H9 (cell line): ENCODE measurements around the gene XXYLT1. TPM values are rescaled to one million over a fixed set of nuclear protein-coding genes. Genes with fewer than 3 reads are reported as not detected.

ENCODE experiments used
- DNase-seq: peaks from one replicate; pipeline ENCODE4 v3.0.0-alpha.2; 2017
- H2AFZ ChIP-seq: one replicate; pipeline ENCODE4 v1.6.1; 2013; ENCODE audit warnings: mild to moderate bottlenecking, low read length, control low read depth, moderate library complexity
- H2AK5ac ChIP-seq: 2 replicates; pipeline ENCODE4 v1.6.1; 2013; ENCODE audit warnings: low read length, control low read depth, mixed read lengths; ENCODE audit not compliant: insufficient read length
- H2BK120ac ChIP-seq: one replicate; pipeline ENCODE4 v1.6.1; 2013; ENCODE audit warnings: low read depth, mild to moderate bottlenecking, low read length, control low read depth, inconsistent platforms; ENCODE audit not compliant: poor library complexity, severe bottlenecking
- H2BK12ac ChIP-seq: 2 replicates; pipeline ENCODE4 v1.6.1; 2013; ENCODE audit warnings: low read length, control low read depth, mixed read lengths, low read depth; ENCODE audit not compliant: insufficient read length
- H2BK15ac ChIP-seq: 2 replicates; pipeline ENCODE4 v1.6.1; 2013; ENCODE audit warnings: low read depth, low read length, control low read depth
- H2BK20ac ChIP-seq: one replicate; pipeline ENCODE4 v1.6.1; 2013; ENCODE audit warnings: low read depth, mild to moderate bottlenecking, low read length, control low read depth, inconsistent platforms; ENCODE audit not compliant: poor library complexity, severe bottlenecking
- H2BK5ac ChIP-seq: 2 replicates; pipeline ENCODE4 v1.6.1; 2013; ENCODE audit warnings: low read length, control low read depth, mixed read lengths; ENCODE audit not compliant: insufficient read length
- H3K14ac ChIP-seq: 2 replicates; pipeline ENCODE4 v1.6.1; 2013; ENCODE audit warnings: low read length, control low read depth; ENCODE audit not compliant: insufficient read depth
- H3K18ac ChIP-seq: 2 replicates; pipeline ENCODE4 v1.6.1; 2013; ENCODE audit warnings: low read depth, mild to moderate bottlenecking, mixed read lengths, low read length, control low read depth; ENCODE audit not compliant: insufficient read length
- H3K23ac ChIP-seq: 2 replicates; pipeline ENCODE4 v1.6.1; 2013; ENCODE audit warnings: low read length, control low read depth, mixed read lengths, low read depth; ENCODE audit not compliant: insufficient read length
- H3K23me2 ChIP-seq: 2 replicates; pipeline ENCODE4 v1.6.1; 2013; ENCODE audit warnings: low read depth, mild to moderate bottlenecking, mixed read lengths, low read length, control low read depth; ENCODE audit not compliant: insufficient read length, poor library complexity, severe bottlenecking
- H3K27ac ChIP-seq: 2 replicates; pipeline ENCODE4 v1.5.1; 2013; ENCODE audit warnings: low read length, control low read depth, mixed read lengths, low read depth; ENCODE audit not compliant: insufficient read length
- H3K27me3 ChIP-seq: 2 replicates; pipeline ENCODE4 v1.6.1; 2013; ENCODE audit warnings: low read length, control low read depth, inconsistent platforms; ENCODE audit not compliant: insufficient read depth
- H3K4ac ChIP-seq: 2 replicates; pipeline ENCODE4 v1.6.1; 2013; ENCODE audit warnings: low read depth, mild to moderate bottlenecking, control low read depth, inconsistent platforms, low read length, moderate library complexity
- H3K4me1 ChIP-seq: 2 replicates; pipeline ENCODE4 v1.6.1; 2013; ENCODE audit warnings: low read length, control low read depth, inconsistent platforms; ENCODE audit not compliant: insufficient read depth
- H3K4me2 ChIP-seq: 2 replicates; pipeline ENCODE4 v1.6.1; 2013; ENCODE audit warnings: low read length, control low read depth, mixed read lengths; ENCODE audit not compliant: insufficient read length, insufficient read depth
- H3K56ac ChIP-seq: 2 replicates; pipeline ENCODE4 v1.6.1; 2013; ENCODE audit warnings: low read depth, mild to moderate bottlenecking, mixed read lengths, low read length, control low read depth; ENCODE audit not compliant: insufficient read length
- H3K79me1 ChIP-seq: 2 replicates; pipeline ENCODE4 v1.6.1; 2013; ENCODE audit warnings: low read depth, mild to moderate bottlenecking, moderate library complexity, low read length, control low read depth, inconsistent platforms; ENCODE audit not compliant: insufficient read depth, poor library complexity, severe bottlenecking
- H3K79me2 ChIP-seq: 2 replicates; pipeline ENCODE4 v1.6.1; 2013; ENCODE audit warnings: low read length, control low read depth, inconsistent platforms; ENCODE audit not compliant: insufficient read depth
- H3K9ac ChIP-seq: 2 replicates; pipeline ENCODE4 v1.6.1; 2013; ENCODE audit warnings: low read length, control low read depth, mixed read lengths; ENCODE audit not compliant: insufficient read length; ENCODE audit errors: extremely low read depth
- H3K9me3 ChIP-seq: one replicate; pipeline ENCODE4 v1.6.1; 2013; ENCODE audit warnings: low read depth, low read length, inconsistent platforms; ENCODE audit not compliant: control insufficient read depth
- H3T11ph ChIP-seq: one replicate; pipeline ENCODE4 v1.6.1; 2013; ENCODE audit warnings: mild to moderate bottlenecking, low read length, control low read depth, inconsistent platforms
- H4K20me1 ChIP-seq: one replicate; pipeline ENCODE4 v1.6.1; 2013; ENCODE audit not compliant: control insufficient read depth, insufficient read length, insufficient read depth
- H4K5ac ChIP-seq: 2 replicates; pipeline ENCODE4 v1.6.1; 2013; ENCODE audit warnings: low read depth, mild to moderate bottlenecking, mixed read lengths, low read length, control low read depth; ENCODE audit not compliant: insufficient read length
- H4K8ac ChIP-seq: replicated peaks from 2 replicates; pipeline ENCODE4 v1.6.1; 2013; ENCODE audit warnings: low read length, control low read depth, mixed read lengths, low read depth; ENCODE audit not compliant: insufficient read length
- H4K91ac ChIP-seq: 2 replicates; pipeline ENCODE4 v1.6.1; 2013; ENCODE audit warnings: low read depth, mild to moderate bottlenecking, moderate library complexity, mixed read lengths, low read length, control low read depth; ENCODE audit not compliant: insufficient read length
- H3K27ac Mint-ChIP-seq, 3 experiments: 2 replicates in 2 of 3; 3 replicates in 1 of 3; pipeline ENCODE4 v1.8.0; 2020 to 2021; ENCODE audit warnings: mixed read lengths in 3 of 3, mild to moderate bottlenecking in 1 of 3, moderate library complexity in 1 of 3
- H3K27me3 Mint-ChIP-seq: 2 replicates; pipeline ENCODE4 v1.8.0; 2021; ENCODE audit warnings: low read depth, mild to moderate bottlenecking, moderate library complexity, mixed read lengths
- H3K36me3 Mint-ChIP-seq, 3 experiments: 2 replicates in 2 of 3; 3 replicates in 1 of 3; pipeline ENCODE4 v1.8.0; 2020 to 2021; ENCODE audit warnings: low read depth in 3 of 3, mixed read lengths in 3 of 3; ENCODE audit not compliant: insufficient read depth in 1 of 3
- H3K4me1 Mint-ChIP-seq, 2 experiments: 2 replicates each; pipeline ENCODE4 v1.8.0; 2020; ENCODE audit warnings: mixed read lengths in 2 of 2
- H3K4me3 Mint-ChIP-seq, 2 experiments: 2 replicates in 1 of 2; 3 replicates in 1 of 2; pipeline ENCODE4 v1.8.0; 2020 to 2021; ENCODE audit warnings: mild to moderate bottlenecking in 2 of 2, mixed read lengths in 2 of 2, moderate library complexity in 1 of 2
- H3K9me3 Mint-ChIP-seq, 2 experiments: 2 replicates in 1 of 2; 3 replicates in 1 of 2; pipeline ENCODE4 v1.8.0; 2020; ENCODE audit warnings: mild to moderate bottlenecking in 2 of 2, mixed read lengths in 2 of 2, moderate library complexity in 1 of 2
- WGBS: extraction: QIAGEN DNeasy Blood & Tissue Kit; methylation state at CpG from one replicate; pipeline ENCODE4 v1.1.7; 2013; ENCODE audit warnings: missing lambda C conversion rate, low lambda C conversion rate, mixed read lengths; ENCODE audit not compliant: insufficient read length; ENCODE audit errors: extremely low coverage; 5-methylcytosine and 5-hydroxymethylcytosine counted together
- total RNA-seq: library from RNA; stranded (reverse); gene quantifications from 2 replicates; pipeline ENCODE4 v1.2.1, GENCODE V29; 2021
- TF ChIP-seq, protein P1 (sequence below): fragments of 200-600 bp; sonication (generic); conservative IDR thresholded peaks from 3 replicates; pipeline ENCODE4 v1.8.0; 2021; ENCODE audit warnings: antibody characterized with exemption, mild to moderate bottlenecking

Gene XXYLT1
- total RNA-seq, 1 experiment from 2014 or later: 22.7 TPM

DNA sequence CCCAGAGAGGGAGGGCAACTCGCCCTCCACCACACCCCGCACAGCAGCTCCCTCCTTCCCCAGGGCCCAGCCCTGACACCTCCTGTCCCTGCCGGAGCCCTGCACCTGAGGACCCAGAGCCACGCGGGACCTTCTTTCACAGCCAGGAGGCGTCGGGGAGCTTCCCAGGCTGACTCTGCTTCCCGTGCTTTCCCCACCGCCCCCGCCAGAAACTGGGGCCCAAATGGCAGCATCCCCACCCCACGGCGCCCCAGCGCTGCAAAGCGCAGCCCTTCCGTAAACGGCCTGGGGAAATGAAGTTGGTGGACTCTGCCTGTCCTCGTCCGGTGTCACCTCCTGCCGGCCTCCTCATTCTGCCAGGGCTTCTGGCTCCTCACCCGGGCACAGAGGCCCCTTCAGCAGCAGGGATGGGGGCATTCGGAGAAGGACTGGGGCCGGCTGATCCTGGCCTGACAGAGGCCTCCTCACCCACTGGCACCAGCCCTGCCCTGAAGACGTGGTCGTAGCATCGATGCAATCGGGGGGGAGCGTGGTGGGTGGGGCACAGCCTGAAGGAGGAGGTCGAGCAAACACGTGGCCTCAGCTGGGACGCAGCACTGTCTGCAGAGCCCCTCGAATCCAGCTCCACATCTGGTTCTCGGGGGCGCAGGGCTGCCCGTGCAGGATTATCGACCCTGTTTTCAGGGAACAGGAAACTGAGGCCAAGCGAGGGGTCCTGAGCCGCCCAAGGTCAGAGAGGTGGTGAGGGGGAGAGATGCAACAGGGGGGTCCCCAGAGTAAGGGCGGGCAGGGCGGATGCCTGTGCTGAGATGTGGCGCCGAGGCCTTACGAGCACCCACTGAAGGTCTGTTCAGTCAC, 235.4 kb downstream of the XXYLT1 start:
- peak; percentile 76 for DNase-seq
- no peak overlapping the region for H2BK12ac ChIP-seq
- no peak overlapping the region for H2BK20ac ChIP-seq
- H2BK5ac ChIP-seq: no peak overlapping the region
- H3K56ac ChIP-seq: no peak overlapping the region
- H2AK5ac ChIP-seq: no peak overlapping the region
- H3K23me2 ChIP-seq: no peaks in the 10 kb centered on the region
- no peak overlapping the region for H3K23ac ChIP-seq
- H4K91ac ChIP-seq: no peak overlapping the region
- peaks cover 10% of the 10 kb centered on the region for H3K27me3 Mint-ChIP-seq
- TF ChIP-seq, protein P1, sequence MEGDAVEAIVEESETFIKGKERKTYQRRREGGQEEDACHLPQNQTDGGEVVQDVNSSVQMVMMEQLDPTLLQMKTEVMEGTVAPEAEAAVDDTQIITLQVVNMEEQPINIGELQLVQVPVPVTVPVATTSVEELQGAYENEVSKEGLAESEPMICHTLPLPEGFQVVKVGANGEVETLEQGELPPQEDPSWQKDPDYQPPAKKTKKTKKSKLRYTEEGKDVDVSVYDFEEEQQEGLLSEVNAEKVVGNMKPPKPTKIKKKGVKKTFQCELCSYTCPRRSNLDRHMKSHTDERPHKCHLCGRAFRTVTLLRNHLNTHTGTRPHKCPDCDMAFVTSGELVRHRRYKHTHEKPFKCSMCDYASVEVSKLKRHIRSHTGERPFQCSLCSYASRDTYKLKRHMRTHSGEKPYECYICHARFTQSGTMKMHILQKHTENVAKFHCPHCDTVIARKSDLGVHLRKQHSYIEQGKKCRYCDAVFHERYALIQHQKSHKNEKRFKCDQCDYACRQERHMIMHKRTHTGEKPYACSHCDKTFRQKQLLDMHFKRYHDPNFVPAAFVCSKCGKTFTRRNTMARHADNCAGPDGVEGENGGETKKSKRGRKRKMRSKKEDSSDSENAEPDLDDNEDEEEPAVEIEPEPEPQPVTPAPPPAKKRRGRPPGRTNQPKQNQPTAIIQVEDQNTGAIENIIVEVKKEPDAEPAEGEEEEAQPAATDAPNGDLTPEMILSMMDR: peak; percentile 66
- H3K4me3 Mint-ChIP-seq: no peak overlapping the region
- H4K20me1 ChIP-seq: no peaks in the 10 kb centered on the region
- no peak overlapping the region for H3K9ac ChIP-seq
- peaks cover 45 to 63% of the 10 kb centered on the region in 2 experiments for H3K4me1 Mint-ChIP-seq
- no peak overlapping the region for H4K8ac ChIP-seq
- no peak overlapping the region for H3K4ac ChIP-seq
- H3T11ph ChIP-seq: no peak overlapping the region
- H2AFZ ChIP-seq: no peak overlapping the region
- H3K36me3 Mint-ChIP-seq: no peaks in the 10 kb centered on the region
- H3K14ac ChIP-seq: peak overlapping the region; percentile 12; the same call in 1 of the 2 replicates
- no peak overlapping the region for H3K18ac ChIP-seq
- no peaks in the 10 kb centered on the region for H3K79me1 ChIP-seq
- no peak overlapping the region for H2BK120ac ChIP-seq
- H2BK15ac ChIP-seq: no peak overlapping the region
- no peak overlapping the region for H4K5ac ChIP-seq
- no peaks in the 10 kb centered on the region for H3K79me2 ChIP-seq
- H3K27ac Mint-ChIP-seq: no peak overlapping the region
- H3K4me2 ChIP-seq: no peak overlapping the region
- H3K4me1 ChIP-seq: peaks cover 5% of the 10 kb centered on the region; the same call in 1 of the 2 replicates
- no CpG with 5 or more reads among the region's 42 CpGs for WGBS
- H3K9me3 Mint-ChIP-seq: peaks cover 0 to 5% of the 10 kb centered on the region in 2 experiments; a peak in 4 of 5 replicates
- H3K9me3 ChIP-seq: no peaks in the 10 kb centered on the region
- H3K27ac ChIP-seq: no peak overlapping the region
- H3K27me3 ChIP-seq: no peaks in the 10 kb centered on the region; the same call in 1 of the 2 replicates
